ENCODE data around the gene ZNF280B.
"Not testable (repeated sequence)": the region's sequence is repeated elsewhere in the genome, so short reads cannot be mapped to it uniquely, and the experiment has no call there.

Gene ZNF280B

DNA sequence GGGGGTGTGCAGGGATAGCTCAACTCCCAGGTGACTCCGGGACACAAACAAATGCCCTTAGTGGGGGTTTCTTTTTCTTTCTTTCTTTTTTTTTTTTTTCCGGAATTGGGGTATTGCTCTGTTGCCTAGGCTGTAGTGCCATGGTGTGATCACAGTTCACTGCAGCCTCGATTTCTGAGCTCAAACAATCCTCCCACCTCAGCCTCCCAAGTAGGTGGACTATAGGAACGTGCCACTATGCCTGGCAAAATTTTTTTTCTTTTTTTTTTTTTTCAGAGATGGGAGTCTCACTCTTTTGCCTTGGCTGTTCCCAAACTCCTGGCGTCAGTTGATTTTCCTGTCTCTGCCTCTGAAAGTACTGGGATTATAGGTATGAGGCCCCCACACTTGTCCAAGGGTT is 25.3 kb upstream of the ZNF280B start:
- Histone ChIP-seq H3K4me1 (ENCODE audit: insufficient read depth, insufficient read length) (no peaks in the 10 kb centered on the region), H3K27me3 (ENCODE audit: insufficient read depth, insufficient read length) (peaks cover 89% of the 10 kb centered on the region), H3K36me3 (ENCODE audit: insufficient read depth, insufficient read length, low read length) (no peaks in the 10 kb centered on the region), H3K9me3 (ENCODE audit: insufficient read depth, low read length) (no peaks in the 10 kb centered on the region), H3K4me3 (ENCODE audit: insufficient read length, low read depth) (no peak overlapping the region), H3K9ac (ENCODE audit: insufficient read length, low read depth) (no peak overlapping the region)
- DNase-seq (ENCODE audit: low read depth, low spot score), result no peak
- TF ChIP-seq YY1 (IDR thresholded peaks at IDR 0.05; ENCODE audit: insufficient read depth, insufficient read length), result no peak
- no peak for TF ChIP-seq SUZ12 (IDR thresholded peaks at IDR 0.05; ENCODE audit: extremely low read depth, insufficient read depth, insufficient read length)
- no peak for TF ChIP-seq ZNF274 (IDR thresholded peaks at IDR 0.05; ENCODE audit: low read depth, low read length)

DNA sequence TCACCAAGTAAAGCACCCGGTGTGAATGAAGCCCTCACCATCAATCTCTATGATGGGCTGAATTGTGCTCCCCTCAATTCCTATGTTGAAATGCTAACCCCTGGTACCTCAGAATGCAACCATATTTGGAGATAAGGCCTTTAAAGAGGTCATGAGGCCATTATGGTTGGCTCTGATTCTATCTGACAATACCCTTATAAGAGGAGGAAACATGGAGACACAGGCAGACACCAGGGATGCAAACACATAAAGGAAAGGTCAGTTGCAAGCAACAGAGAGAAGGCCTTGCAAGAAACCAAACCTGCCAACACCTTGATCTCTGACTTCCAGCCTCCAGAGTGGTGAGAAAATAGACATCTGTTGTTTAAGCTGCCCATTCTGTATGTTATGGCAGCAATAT is 24.9 kb upstream of the ZNF280B start:
- Histone ChIP-seq H3K9ac (ENCODE audit: insufficient read length, low read depth) (no peak overlapping the region), H3K36me3 (ENCODE audit: insufficient read depth, insufficient read length, low read length) (no peaks in the 10 kb centered on the region), H3K27me3 (ENCODE audit: insufficient read depth, insufficient read length) (peaks cover 89% of the 10 kb centered on the region), H3K9me3 (ENCODE audit: insufficient read depth, low read length) (no peaks in the 10 kb centered on the region), H3K4me1 (ENCODE audit: insufficient read depth, insufficient read length) (no peaks in the 10 kb centered on the region), H3K4me3 (ENCODE audit: insufficient read length, low read depth) (no peak overlapping the region)
- TF ChIP-seq SUZ12 (IDR thresholded peaks at IDR 0.05; ENCODE audit: extremely low read depth, insufficient read depth, insufficient read length) (no peak), YY1 (IDR thresholded peaks at IDR 0.05; ENCODE audit: insufficient read depth, insufficient read length) (no peak), ZNF274 (IDR thresholded peaks at IDR 0.05; ENCODE audit: low read depth, low read length) (no peak)
- no peak for DNase-seq (ENCODE audit: low read depth, low spot score)

DNA sequence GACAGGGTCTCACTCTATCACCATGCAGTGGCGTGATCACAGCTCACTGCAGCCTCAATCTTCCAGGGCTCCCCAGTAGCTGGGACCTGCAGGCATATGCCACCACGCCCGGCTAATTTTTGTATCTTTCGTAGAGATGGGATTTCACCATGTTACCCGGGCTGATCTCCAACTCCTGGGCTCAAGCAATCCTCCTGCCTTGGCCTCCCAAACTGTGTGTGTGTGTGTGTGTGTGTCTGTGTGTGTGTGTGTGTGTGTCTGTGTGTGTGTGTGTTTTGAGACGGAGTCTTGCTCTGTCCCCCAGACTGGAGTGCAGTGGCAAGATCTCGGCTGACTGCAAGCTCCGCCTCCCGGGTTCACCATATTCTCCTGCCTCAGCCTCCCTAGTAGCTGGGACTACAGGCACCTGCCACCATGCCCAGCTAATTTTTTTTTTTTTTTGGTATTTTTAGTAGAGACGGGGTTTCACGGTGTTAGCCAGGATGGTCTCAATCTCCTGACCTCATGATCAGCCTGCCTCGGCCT is 24.1 kb upstream of the ZNF280B start:
- not testable (repeated sequence) for DNase-seq (ENCODE audit: low read depth, low spot score); H3K9me3 ChIP-seq (ENCODE audit: insufficient read depth, low read length)
- peaks cover 89% of the 10 kb centered on the region for H3K27me3 ChIP-seq (ENCODE audit: insufficient read depth, insufficient read length)

DNA sequence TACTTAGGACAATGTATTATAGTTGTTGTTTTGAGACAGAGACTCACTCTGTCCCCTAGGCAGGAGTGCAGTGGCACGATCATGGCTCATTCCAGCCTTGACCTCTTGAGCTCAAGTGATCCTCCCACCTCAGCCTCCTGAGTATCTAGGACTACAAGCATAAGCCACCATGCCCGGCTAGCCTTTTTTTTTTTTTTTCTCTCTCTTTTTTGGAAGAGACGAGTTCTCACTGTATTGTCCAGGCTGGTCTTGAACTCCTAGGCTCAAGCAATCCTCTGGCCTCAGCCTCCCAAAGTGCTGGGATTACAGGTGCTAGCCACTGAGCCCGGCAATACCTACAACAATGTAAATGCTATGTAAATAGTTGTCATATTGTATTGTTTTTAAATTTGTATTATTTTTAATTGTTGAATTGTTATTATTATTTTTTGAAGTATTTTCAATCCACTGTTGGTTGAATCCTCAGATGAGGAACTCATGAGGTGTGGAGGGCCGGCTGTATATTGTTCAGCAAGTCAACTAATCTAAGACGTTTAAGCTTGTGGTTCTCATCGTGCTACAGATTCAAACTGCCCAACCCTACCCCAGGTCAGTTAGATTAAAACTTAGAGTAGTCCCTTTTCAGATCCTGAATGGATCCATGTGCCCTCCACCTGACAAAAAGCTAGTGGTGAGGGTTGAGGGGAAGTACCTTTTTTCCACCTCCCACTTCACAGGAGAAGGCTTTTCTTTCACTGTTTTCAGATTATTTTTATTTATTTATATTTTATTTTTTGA is 23.4 kb upstream of the ZNF280B start:
- no peaks in the 10 kb centered on the region for H3K9me3 ChIP-seq (ENCODE audit: insufficient read depth, low read length)
- no peak overlapping the region for H3K4me3 ChIP-seq (ENCODE audit: insufficient read length, low read depth)
- H3K36me3 ChIP-seq (ENCODE audit: insufficient read depth, insufficient read length, low read length), result no peaks in the 10 kb centered on the region
- peaks cover 88% of the 10 kb centered on the region for H3K27me3 ChIP-seq (ENCODE audit: insufficient read depth, insufficient read length)
- TF ChIP-seq YY1 (IDR thresholded peaks at IDR 0.05; ENCODE audit: insufficient read depth, insufficient read length) (no peak), ZNF274 (IDR thresholded peaks at IDR 0.05; ENCODE audit: low read depth, low read length) (no peak), SUZ12 (IDR thresholded peaks at IDR 0.05; ENCODE audit: extremely low read depth, insufficient read depth, insufficient read length) (no peak)
- no peak for DNase-seq (ENCODE audit: low read depth, low spot score)
- H3K9ac ChIP-seq (ENCODE audit: insufficient read length, low read depth), result no peak overlapping the region
- no peaks in the 10 kb centered on the region for H3K4me1 ChIP-seq (ENCODE audit: insufficient read depth, insufficient read length)

More for the DNA sequence above, 24.1 kb upstream of the ZNF280B start:
- not testable (repeated sequence) for H3K4me3 ChIP-seq (ENCODE audit: insufficient read length, low read depth); H3K4me1 ChIP-seq (ENCODE audit: insufficient read depth, insufficient read length); H3K36me3 ChIP-seq (ENCODE audit: insufficient read depth, insufficient read length, low read length); H3K9ac ChIP-seq (ENCODE audit: insufficient read length, low read depth)

DNA sequence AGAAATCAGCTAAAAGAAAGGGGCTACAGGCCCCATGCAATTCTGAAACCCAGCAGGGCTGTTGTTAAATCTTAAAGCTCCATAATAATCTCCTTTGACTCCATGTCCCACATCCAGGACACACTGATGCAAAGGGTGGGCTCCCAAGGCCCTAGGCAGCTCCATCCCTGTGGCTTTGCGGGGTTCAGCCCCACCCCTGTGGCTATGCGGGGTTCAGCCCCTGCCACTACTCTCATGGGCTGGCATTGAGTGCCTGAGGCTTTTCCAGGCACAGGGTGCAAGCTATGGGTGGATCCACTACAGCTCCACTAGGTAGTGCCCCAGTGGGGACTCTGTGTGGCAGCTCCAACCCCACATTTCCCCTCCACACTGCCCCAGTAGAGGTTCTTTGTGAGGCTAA is 20.2 kb upstream of the ZNF280B start:
- TF ChIP-seq YY1 (IDR thresholded peaks at IDR 0.05; ENCODE audit: insufficient read depth, insufficient read length), result no peak
- no peak for TF ChIP-seq ZNF274 (IDR thresholded peaks at IDR 0.05; ENCODE audit: low read depth, low read length)
- no peak for TF ChIP-seq SUZ12 (IDR thresholded peaks at IDR 0.05; ENCODE audit: extremely low read depth, insufficient read depth, insufficient read length)
- no peaks in the 10 kb centered on the region for H3K4me1 ChIP-seq (ENCODE audit: insufficient read depth, insufficient read length)
- no peak overlapping the region for H3K9ac ChIP-seq (ENCODE audit: insufficient read length, low read depth)
- no peak for DNase-seq (ENCODE audit: low read depth, low spot score)
- H3K27me3 ChIP-seq (ENCODE audit: insufficient read depth, insufficient read length), result peaks cover 86% of the 10 kb centered on the region
- H3K9me3 ChIP-seq (ENCODE audit: insufficient read depth, low read length), result no peaks in the 10 kb centered on the region
- no peak overlapping the region for H3K4me3 ChIP-seq (ENCODE audit: insufficient read length, low read depth)
- no peaks in the 10 kb centered on the region for H3K36me3 ChIP-seq (ENCODE audit: insufficient read depth, insufficient read length, low read length)

DNA sequence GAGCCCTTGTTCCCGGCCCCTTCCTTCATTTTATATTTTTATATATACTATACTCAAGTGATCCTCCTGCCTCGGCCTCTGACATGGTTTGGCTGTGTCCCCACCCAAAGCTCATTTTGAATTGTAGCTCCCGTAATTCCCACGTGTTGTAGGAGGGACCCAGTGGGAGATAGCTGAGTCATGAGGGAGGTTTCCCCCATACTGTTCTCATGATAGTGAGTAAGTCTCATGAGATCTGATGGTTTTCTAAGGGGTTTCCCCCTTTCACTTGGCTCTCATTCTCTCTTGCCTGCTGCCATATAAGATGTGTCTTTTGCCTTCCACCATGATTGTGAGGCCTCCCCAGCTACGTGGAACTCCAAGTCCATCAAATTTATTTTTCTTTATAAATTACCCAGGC is 18.8 kb upstream of the ZNF280B start:
- no peaks in the 10 kb centered on the region for H3K36me3 ChIP-seq (ENCODE audit: insufficient read depth, insufficient read length, low read length)
- H3K9ac ChIP-seq (ENCODE audit: insufficient read length, low read depth), result no peak overlapping the region
- TF ChIP-seq SUZ12 (IDR thresholded peaks at IDR 0.05; ENCODE audit: extremely low read depth, insufficient read depth, insufficient read length), result no peak
- TF ChIP-seq ZNF274 (IDR thresholded peaks at IDR 0.05; ENCODE audit: low read depth, low read length), result no peak
- TF ChIP-seq YY1 (IDR thresholded peaks at IDR 0.05; ENCODE audit: insufficient read depth, insufficient read length), result no peak
- H3K4me3 ChIP-seq (ENCODE audit: insufficient read length, low read depth), result no peak overlapping the region
- DNase-seq (ENCODE audit: low read depth, low spot score), result no peak
- H3K4me1 ChIP-seq (ENCODE audit: insufficient read depth, insufficient read length), result no peaks in the 10 kb centered on the region
- peaks cover 88% of the 10 kb centered on the region for H3K27me3 ChIP-seq (ENCODE audit: insufficient read depth, insufficient read length)
- H3K9me3 ChIP-seq (ENCODE audit: insufficient read depth, low read length), result no peaks in the 10 kb centered on the region

DNA sequence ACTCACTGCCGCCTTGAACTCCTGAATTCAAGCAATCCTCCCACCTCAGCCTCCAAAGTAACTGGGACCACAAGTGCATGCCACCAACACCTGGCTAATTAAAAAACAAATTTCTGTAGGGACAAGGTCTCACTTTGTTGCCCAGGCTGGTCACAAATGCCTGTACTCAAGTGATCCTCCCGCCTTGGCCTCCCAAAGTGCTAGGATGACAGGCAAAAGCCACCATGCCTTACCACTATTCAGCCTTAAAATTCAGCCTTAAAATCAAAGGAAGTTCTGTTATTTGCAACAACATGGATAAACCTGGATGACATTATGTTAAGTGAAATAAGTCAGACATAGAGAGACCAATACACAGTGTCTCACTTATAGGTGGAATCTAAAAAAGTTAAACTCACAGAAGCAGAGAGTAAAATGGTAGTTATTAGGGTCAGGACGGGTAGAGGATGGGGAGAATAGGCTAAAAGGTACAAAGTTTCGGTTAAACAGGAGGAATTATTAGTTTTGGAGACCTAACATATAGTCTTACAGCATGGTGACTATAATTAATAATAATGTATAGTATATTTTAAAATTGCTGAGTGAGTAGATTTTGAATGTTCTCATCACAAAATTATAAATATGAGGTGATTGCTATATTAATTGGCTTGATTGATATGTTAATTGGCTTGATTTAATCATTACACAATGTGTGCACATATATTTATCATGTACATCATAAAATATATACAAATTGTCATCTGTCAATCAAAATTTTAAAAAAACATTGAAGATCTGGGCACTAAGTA is 17.8 kb upstream of the ZNF280B start:
- Histone ChIP-seq H3K4me3 (ENCODE audit: insufficient read length, low read depth) (no peak overlapping the region), H3K36me3 (ENCODE audit: insufficient read depth, insufficient read length, low read length) (no peaks in the 10 kb centered on the region)
- no peak for TF ChIP-seq SUZ12 (IDR thresholded peaks at IDR 0.05; ENCODE audit: extremely low read depth, insufficient read depth, insufficient read length)
- TF ChIP-seq ZNF274 (IDR thresholded peaks at IDR 0.05; ENCODE audit: low read depth, low read length), result no peak
- TF ChIP-seq YY1 (IDR thresholded peaks at IDR 0.05; ENCODE audit: insufficient read depth, insufficient read length), result no peak

More for the DNA sequence above, 17.8 kb upstream of the ZNF280B start:
- Histone ChIP-seq H3K27me3 (ENCODE audit: insufficient read depth, insufficient read length) (peaks cover 89% of the 10 kb centered on the region), H3K9me3 (ENCODE audit: insufficient read depth, low read length) (no peaks in the 10 kb centered on the region), H3K4me1 (ENCODE audit: insufficient read depth, insufficient read length) (no peaks in the 10 kb centered on the region), H3K9ac (ENCODE audit: insufficient read length, low read depth) (no peak overlapping the region)
- DNase-seq (ENCODE audit: low read depth, low spot score), result no peak
